ENCODE data around the gene DNAJB7.
"Not testable (repeated sequence)": the region's sequence is repeated elsewhere in the genome, so short reads cannot be mapped to it uniquely, and the experiment has no call there.

The DNAJB7 gene

GRCh38 chr22:40862013-40862412, at the start of gene DNAJB7:
TSS of gene DNAJB7 (minus strand) at chr22:40862113. CDS start at chr22:40861994, 119 bp downstream.
- FAIRE-seq (no peak), DNase-seq (ENCODE audit: insufficient read length, low spot score) (no peak)
- no peak for TF ChIP-seq POLR2A (IDR thresholded peaks at IDR 0.05; ENCODE audit: low read depth, low read length)

GRCh38 chr22:40908895-40909294, 47.0 kb upstream of the DNAJB7 start:
- DNase-seq (ENCODE audit: insufficient read length, low spot score) (no peak), FAIRE-seq (no peak)
- TF ChIP-seq POLR2A (IDR thresholded peaks at IDR 0.05; ENCODE audit: low read depth, low read length), result no peak

GRCh38 chr22:40904101-40904500, 42.2 kb upstream of the DNAJB7 start:
- no peak for DNase-seq (ENCODE audit: insufficient read length, low spot score)
- TF ChIP-seq POLR2A (IDR thresholded peaks at IDR 0.05; ENCODE audit: low read depth, low read length), result no peak
- FAIRE-seq, result no peak

- FAIRE-seq (peak; percentile 78), DNase-seq (ENCODE audit: insufficient read length, low spot score) (peak; percentile 6)
- TF ChIP-seq POLR2A (IDR thresholded peaks at IDR 0.05; ENCODE audit: low read depth, low read length), result no peak
Measured at GRCh38 chr22:40898850-40899357, 37.0 kb upstream of the DNAJB7 start.

GRCh38 chr22:40894417-40894816, 32.5 kb upstream of the DNAJB7 start:
- TF ChIP-seq POLR2A (IDR thresholded peaks at IDR 0.05; ENCODE audit: low read depth, low read length), result no peak
- no peak for DNase-seq (ENCODE audit: insufficient read length, low spot score)
- no peak for FAIRE-seq

GRCh38 chr22:40890881-40891280, 29.0 kb upstream of the DNAJB7 start:
- FAIRE-seq, result no peak
- no peak for DNase-seq (ENCODE audit: insufficient read length, low spot score)
- TF ChIP-seq POLR2A (IDR thresholded peaks at IDR 0.05; ENCODE audit: low read depth, low read length), result no peak

GRCh38 chr22:40889116-40889515, 27.2 kb upstream of the DNAJB7 start:
- FAIRE-seq, result no peak
- no peak for DNase-seq (ENCODE audit: insufficient read length, low spot score)
- TF ChIP-seq POLR2A (IDR thresholded peaks at IDR 0.05; ENCODE audit: low read depth, low read length), result no peak

GRCh38 chr22:40878922-40879321, 17.0 kb upstream of the DNAJB7 start:
- FAIRE-seq (no peak), DNase-seq (ENCODE audit: insufficient read length, low spot score) (no peak)
- TF ChIP-seq POLR2A (IDR thresholded peaks at IDR 0.05; ENCODE audit: low read depth, low read length), result no peak

- no peak for TF ChIP-seq POLR2A (IDR thresholded peaks at IDR 0.05; ENCODE audit: low read depth, low read length)
- FAIRE-seq, result no peak
- no peak for DNase-seq (ENCODE audit: insufficient read length, low spot score)
Measured at GRCh38 chr22:40877488-40877887, 15.6 kb upstream of the DNAJB7 start.

GRCh38 chr22:40876907-40877306, 15.0 kb upstream of the DNAJB7 start:
- TF ChIP-seq POLR2A (IDR thresholded peaks at IDR 0.05; ENCODE audit: low read depth, low read length), result no peak
- DNase-seq (ENCODE audit: insufficient read length, low spot score) (no peak), FAIRE-seq (no peak)

GRCh38 chr22:40875111-40875510, 13.2 kb upstream of the DNAJB7 start:
- FAIRE-seq (no peak), DNase-seq (ENCODE audit: insufficient read length, low spot score) (no peak)
- no peak for TF ChIP-seq POLR2A (IDR thresholded peaks at IDR 0.05; ENCODE audit: low read depth, low read length)

GRCh38 chr22:40874016-40874415, 12.1 kb upstream of the DNAJB7 start:
- DNase-seq (ENCODE audit: insufficient read length, low spot score), result no peak
- no peak for FAIRE-seq
- no peak for TF ChIP-seq POLR2A (IDR thresholded peaks at IDR 0.05; ENCODE audit: low read depth, low read length)

GRCh38 chr22:40868379-40868778, 6.5 kb upstream of the DNAJB7 start:
- not testable (repeated sequence) for FAIRE-seq; DNase-seq (ENCODE audit: insufficient read length, low spot score)

- FAIRE-seq (no peak), DNase-seq (ENCODE audit: insufficient read length, low spot score) (no peak)
- no peak for TF ChIP-seq POLR2A (IDR thresholded peaks at IDR 0.05; ENCODE audit: low read depth, low read length)
Measured at GRCh38 chr22:40867109-40867508, 5.2 kb upstream of the DNAJB7 start.

- no peak for TF ChIP-seq POLR2A (IDR thresholded peaks at IDR 0.05; ENCODE audit: low read depth, low read length)
- DNase-seq (ENCODE audit: insufficient read length, low spot score) (no peak), FAIRE-seq (no peak)
Measured at GRCh38 chr22:40862537-40862936, 624 bp upstream of the DNAJB7 start.

GRCh38 chr22:40857309-40857855, 4.5 kb downstream of the DNAJB7 start:
- TF ChIP-seq POLR2A (IDR thresholded peaks at IDR 0.05; ENCODE audit: low read depth, low read length), result no peak
- peak; percentile 15 for FAIRE-seq

More at GRCh38 chr22:40857309-40857855, 4.5 kb downstream of the DNAJB7 start:
- no peak for DNase-seq (ENCODE audit: insufficient read length, low spot score)
